Endothelial cell of umbilical vein (primary cell): ENCODE measurements around the gene TMEM51. TPM values are rescaled to one million over a fixed set of nuclear protein-coding genes. Genes with fewer than 3 reads are reported as not detected.

Source experiments
- BruUV-seq: library from RNA; stranded (reverse); fragments of 400-500 nt; replicated peaks from 2 replicates; lab custom pipeline; 2021; lab: Mats Ljungman, UMichigan
- CTCF ChIA-PET: fragments of 300-600, 350-600 bp; sonication (Branson Sonifier 250); formaldehyde crosslinking; loops from one replicate; lab custom pipeline; 2021; ENCODE audit warnings: antibody characterized with exemption, inconsistent platforms; lab: Charles Lee
- POLR2A ChIA-PET: fragments of 300-600, 350-600 bp; sonication (Branson Sonifier 250); formaldehyde crosslinking; loops from one replicate; lab custom pipeline; 2021; ENCODE audit warnings: antibody characterized with exemption, inconsistent platforms; lab: Charles Lee
- DNase-seq: peaks from one replicate; pipeline ENCODE4 v3.0.0-alpha.2; 2011; ENCODE audit warnings: low read depth, low spot score
- FAIRE-seq: peaks from 2 replicates; lab custom pipeline; 2011; peaks lifted over from hg19 to GRCh38; lab: Jason Lieb, UNC
- H2AFZ ChIP-seq: 2 replicates; pipeline ENCODE4 v1.6.0; 2012; ENCODE audit warnings: low read depth, low read length, control low read depth, inconsistent platforms
- H3K27ac ChIP-seq: 2 replicates; pipeline ENCODE4 v1.5.1; 2011; ENCODE audit warnings: low read depth, mild to moderate bottlenecking, control low read depth, low read length, moderate library complexity; ENCODE audit not compliant: insufficient read depth
- H3K27me3 ChIP-seq, 2 experiments: 2 replicates each; pipeline versions ENCODE4 v1.6.0 to v1.6.1; 2011; ENCODE audit warnings: low read length in 2 of 2, mixed read lengths in 1 of 2; ENCODE audit not compliant: control insufficient read depth in 2 of 2, insufficient read depth in 2 of 2
- H3K36me3 ChIP-seq, 2 experiments: 2 replicates in 1 of 2; 3 replicates in 1 of 2; pipeline ENCODE4 v1.5.1; 2011; ENCODE audit warnings: low read length in 2 of 2, mild to moderate bottlenecking in 1 of 2, moderate library complexity in 1 of 2; ENCODE audit not compliant: control insufficient read depth in 2 of 2, insufficient read depth in 2 of 2; ENCODE audit errors: extremely low read depth in 1 of 2
- H3K4me1 ChIP-seq: 3 replicates; pipeline ENCODE4 v1.5.1; 2011; ENCODE audit warnings: mild to moderate bottlenecking, low read length; ENCODE audit not compliant: control insufficient read depth, insufficient read depth; ENCODE audit errors: extremely low read depth
- H3K4me2 ChIP-seq: 2 replicates; pipeline ENCODE4 v1.6.1; 2011; ENCODE audit warnings: low read length, control low read depth, mixed read lengths; ENCODE audit not compliant: insufficient read depth
- H3K4me3 ChIP-seq, 3 experiments: fragments of 200-600 bp in 1 of 3; sonication (generic), shearing (Covaris generic) in 1 of 3; replicated peaks in 1 of 3; 2 replicates each; pipeline ENCODE4 v1.5.1; 2011 to 2016; ENCODE audit warnings: control low read depth in 3 of 3, low read length in 3 of 3, mild to moderate bottlenecking in 2 of 3, inconsistent platforms in 1 of 3, low read depth in 1 of 3, moderate library complexity in 1 of 3; ENCODE audit not compliant: insufficient read depth in 1 of 3
- H3K79me2 ChIP-seq: 2 replicates; pipeline ENCODE4 v1.6.0; 2012; ENCODE audit warnings: low read length, inconsistent platforms; ENCODE audit not compliant: control insufficient read depth, insufficient read depth
- H3K9ac ChIP-seq: replicated peaks from 2 replicates; pipeline ENCODE3; 2011; ENCODE audit warnings: low read length, control low read depth; ENCODE audit not compliant: insufficient read depth; ENCODE audit errors: extremely low read depth
- H3K9me1 ChIP-seq: replicated peaks from 3 replicates; pipeline ENCODE4 v1.6.0; 2011; ENCODE audit warnings: mild to moderate bottlenecking, low read length; ENCODE audit not compliant: control insufficient read depth, insufficient read depth; ENCODE audit errors: extremely low read depth
- H3K9me3 ChIP-seq: replicated peaks from 2 replicates; pipeline ENCODE4 v1.5.1; 2012; ENCODE audit warnings: low read length, inconsistent platforms; ENCODE audit not compliant: control insufficient read depth, insufficient read depth
- H4K20me1 ChIP-seq: replicated peaks from 2 replicates; pipeline ENCODE3; 2011; ENCODE audit warnings: mild to moderate bottlenecking, low read length; ENCODE audit not compliant: control insufficient read depth, insufficient read depth; ENCODE audit errors: extremely low read depth
- EZH2 ChIP-seq: IDR thresholded peaks from 2 replicates; pipeline ENCODE4 v1.6.1; 2012; ENCODE audit warnings: borderline replicate concordance, low read depth, mild to moderate bottlenecking, moderate library complexity, low read length, inconsistent platforms; ENCODE audit not compliant: severe bottlenecking
- FOS ChIP-seq: IDR thresholded peaks from 2 replicates; pipeline ENCODE4 v1.6.1; 2011; ENCODE audit warnings: mild to moderate bottlenecking, low read length, moderate library complexity, borderline replicate concordance; ENCODE audit not compliant: insufficient read depth
- GATA2 ChIP-seq: IDR thresholded peaks from 2 replicates; pipeline ENCODE4 v1.7.0; 2011; ENCODE audit warnings: low read depth, mild to moderate bottlenecking, moderate library complexity, mixed read lengths, low read length; ENCODE audit not compliant: insufficient read length, insufficient read depth
- JUN ChIP-seq: IDR thresholded peaks from 2 replicates; pipeline ENCODE4 v1.6.1; 2011; ENCODE audit warnings: borderline replicate concordance, low read depth; ENCODE audit not compliant: insufficient read length, insufficient read depth
- MYC ChIP-seq: IDR thresholded peaks from one replicate; pipeline ENCODE4 v1.6.1; 2011; ENCODE audit warnings: mild to moderate bottlenecking, low read depth, low read length
- POLR2A ChIP-seq: IDR thresholded peaks from 2 replicates; pipeline ENCODE4 v1.6.1; 2012; ENCODE audit warnings: low read depth, mild to moderate bottlenecking, control low read depth, low read length
- POLR2AphosphoS5 ChIP-seq: IDR thresholded peaks from 2 replicates; pipeline ENCODE4 v1.6.1; 2012; ENCODE audit warnings: low read depth, mild to moderate bottlenecking, control low read depth, low read length, moderate library complexity; ENCODE audit not compliant: insufficient read depth
- dilution Hi-C: fragments of 300-500 bp; cut with MboI; formaldehyde crosslinking; loops from one replicate; pipeline ENCODE4 v1.15.0; 2019; ENCODE audit warnings: low sequenced_read_pairs; ENCODE audit not compliant: extremely low pct_ligation_motif_present
- intact Hi-C: fragments of 100-400 bp; cut with micrococcal nuclease; formaldehyde crosslinking; loops from one replicate; pipeline ENCODE4 v1.10.0; 2022
- polyA plus RNA-seq, 4 experiments: library from polyadenylated mRNA; depleted of rRNA in 3 of 4; stranded (reverse) in 3 of 4; unstranded in 1 of 4; fragments of >200 nt; gene quantifications; 2 replicates each; pipeline versions ENCODE4 v1.2.1 to v1.2.3, GENCODE V29; 2011 to 2012; ENCODE audit warnings: missing spikeins in 1 of 4
- total RNA-seq: library from RNA; stranded (reverse); gene quantifications from 2 replicates; pipeline ENCODE4 v1.2.3, GENCODE V29; 2021
- TF ChIP-seq, protein P1 (sequence below): IDR thresholded peaks from 2 replicates; pipeline ENCODE4 v1.6.1; 2011; ENCODE audit not compliant: insufficient read depth, insufficient read length
- TF ChIP-seq, protein P2 (sequence below), 2 donors: IDR thresholded peaks; 1 replicate in 1 of 2; 2 replicates in 1 of 2; pipeline ENCODE4 v1.5.1; 2011; ENCODE audit warnings: low read length in 2 of 2, mild to moderate bottlenecking in 2 of 2, moderate library complexity in 2 of 2, control low read depth in 1 of 2, inconsistent platforms in 1 of 2, low read depth in 1 of 2; ENCODE audit not compliant: insufficient read depth in 1 of 2; ENCODE audit errors: extremely low read depth in 1 of 2

TMEM51 gene
- total and polyA plus RNA-seq, 2 donors (not counting 3 experiments of a cell fraction or from before 2014, with no cell fraction given), result 13.7 to 13.9 TPM

DNA sequence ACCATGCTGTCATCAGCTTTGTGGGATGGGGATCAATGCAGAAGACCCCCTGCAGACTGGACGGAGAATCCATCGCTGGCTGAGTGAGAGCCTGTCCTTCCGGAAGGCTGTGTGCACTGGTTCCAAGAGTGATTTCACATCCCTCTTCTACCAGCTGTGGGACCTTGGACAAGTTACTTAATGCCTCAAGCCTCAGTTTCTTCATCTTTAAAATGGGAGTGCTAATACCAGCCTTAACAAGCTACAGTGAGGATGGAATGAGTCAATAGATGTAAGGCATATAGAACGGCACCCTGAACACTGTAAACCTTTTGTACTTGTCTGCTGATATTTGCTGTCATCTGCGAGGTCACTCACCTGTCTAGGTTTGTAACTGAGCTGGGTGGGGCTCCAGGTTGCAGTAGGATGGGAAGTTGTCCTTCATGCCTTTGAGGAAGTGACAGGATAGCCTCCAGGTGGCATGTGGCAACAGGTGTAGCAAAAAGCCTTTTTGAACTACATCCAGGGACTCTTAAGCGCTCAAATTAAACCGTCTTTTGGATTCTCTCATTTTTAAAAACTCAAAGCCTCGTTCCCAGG is 27.5 kb downstream of the TMEM51 start:
- Histone ChIP-seq H3K4me3 (no peak overlapping the region), H2AFZ (no peak overlapping the region), H3K9me3 (no peaks in the 10 kb centered on the region), H3K9ac (no peak overlapping the region), H3K27me3 (no peaks in the 10 kb centered on the region), H3K4me1 (peaks cover 32% of the 10 kb centered on the region), H3K27ac (no peak overlapping the region), H3K9me1 (no peaks in the 10 kb centered on the region), H4K20me1 (no peaks in the 10 kb centered on the region), H3K36me3 (no peaks in the 10 kb centered on the region), H3K79me2 (peaks cover 8% of the 10 kb centered on the region), H3K4me2 (no peak overlapping the region)
- ChIA-PET POLR2A (no interaction called here), CTCF (interaction anchor here (1.3 kb wide), 1 partner anchor 53 kb away, joined by 4 read pairs; no protein-coding TSS in a partner anchor)
- no TSS peak for BruUV-seq
- TF ChIP-seq JUN, result no peak
- no peak for TF ChIP-seq POLR2AphosphoS5
- TF ChIP-seq GATA2, result no peak
- TF ChIP-seq, protein P1, sequence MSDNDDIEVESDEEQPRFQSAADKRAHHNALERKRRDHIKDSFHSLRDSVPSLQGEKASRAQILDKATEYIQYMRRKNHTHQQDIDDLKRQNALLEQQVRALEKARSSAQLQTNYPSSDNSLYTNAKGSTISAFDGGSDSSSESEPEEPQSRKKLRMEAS, result no peak
- no peak for TF ChIP-seq FOS
- TF ChIP-seq, protein P2, sequence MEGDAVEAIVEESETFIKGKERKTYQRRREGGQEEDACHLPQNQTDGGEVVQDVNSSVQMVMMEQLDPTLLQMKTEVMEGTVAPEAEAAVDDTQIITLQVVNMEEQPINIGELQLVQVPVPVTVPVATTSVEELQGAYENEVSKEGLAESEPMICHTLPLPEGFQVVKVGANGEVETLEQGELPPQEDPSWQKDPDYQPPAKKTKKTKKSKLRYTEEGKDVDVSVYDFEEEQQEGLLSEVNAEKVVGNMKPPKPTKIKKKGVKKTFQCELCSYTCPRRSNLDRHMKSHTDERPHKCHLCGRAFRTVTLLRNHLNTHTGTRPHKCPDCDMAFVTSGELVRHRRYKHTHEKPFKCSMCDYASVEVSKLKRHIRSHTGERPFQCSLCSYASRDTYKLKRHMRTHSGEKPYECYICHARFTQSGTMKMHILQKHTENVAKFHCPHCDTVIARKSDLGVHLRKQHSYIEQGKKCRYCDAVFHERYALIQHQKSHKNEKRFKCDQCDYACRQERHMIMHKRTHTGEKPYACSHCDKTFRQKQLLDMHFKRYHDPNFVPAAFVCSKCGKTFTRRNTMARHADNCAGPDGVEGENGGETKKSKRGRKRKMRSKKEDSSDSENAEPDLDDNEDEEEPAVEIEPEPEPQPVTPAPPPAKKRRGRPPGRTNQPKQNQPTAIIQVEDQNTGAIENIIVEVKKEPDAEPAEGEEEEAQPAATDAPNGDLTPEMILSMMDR (IDR thresholded peaks at IDR 0.05; ENCODE audit: extremely low read depth in 1 of 2, insufficient read depth in 1 of 2, low read depth in 1 of 2, low read length in 2 of 2), result no peak
- no peak for TF ChIP-seq MYC
- no peak for TF ChIP-seq EZH2
- TF ChIP-seq POLR2A, result no peak
- DNase-seq (no peak), FAIRE-seq (no peak)
- intact Hi-C loops (no loop called here), dilution Hi-C loops (no loop called here)
